ENCODE measurements around the gene REC8.
"Not testable (repeated sequence)": the region's sequence is repeated elsewhere in the genome, so short reads cannot be mapped to it uniquely, and the experiment has no call there.

The REC8 gene

GRCh38 chr14:24212924-24213865, 41.3 kb downstream of the REC8 start, which contains the start of gene CHMP4A:
Gene CHMP4A (minus strand): TSS chr14:24213488. CDS start chr14:24213439, 49 bp downstream.
- TF ChIP-seq CTCF (IDR thresholded peaks at IDR 0.05; ENCODE audit: low read depth, low read length): peak; percentile 34
- no peaks in the 10 kb centered on the region for H3K4me1 ChIP-seq
- no peaks in the 10 kb centered on the region for H3K9me3 ChIP-seq
- H3K36me3 ChIP-seq: peaks cover 7% of the 10 kb centered on the region; the same call in 1 of the 2 replicates
- H3K27me3 ChIP-seq: no peaks in the 10 kb centered on the region
- DNase-seq: peak; percentile 99
- peak within 1 kb of the TSS; percentile 83 for H3K4me3 ChIP-seq (ENCODE audit: low read depth, low read length)

GRCh38 chr14:24213866-24214662, 42.2 kb downstream of the REC8 start:
- no peak for TF ChIP-seq CTCF (IDR thresholded peaks at IDR 0.05; ENCODE audit: low read depth, low read length)
- H3K27me3 ChIP-seq: no peaks in the 10 kb centered on the region
- H3K4me3 ChIP-seq (ENCODE audit: low read depth, low read length): peak overlapping the region; percentile 83
- peaks cover 7% of the 10 kb centered on the region; the same call in 1 of the 2 replicates for H3K36me3 ChIP-seq
- H3K4me1 ChIP-seq: no peaks in the 10 kb centered on the region
- no peak for DNase-seq
- H3K9me3 ChIP-seq: no peaks in the 10 kb centered on the region

- no peaks in the 10 kb centered on the region for H3K4me1 ChIP-seq
- TF ChIP-seq CTCF (IDR thresholded peaks at IDR 0.05; ENCODE audit: low read depth, low read length): peak; percentile 76
Measured at GRCh38 chr14:24215495-24216344, 43.8 kb downstream of the REC8 start, which contains the start of gene MDP1. Gene MDP1 (minus strand): TSS chr14:24216066. CDS start chr14:24215955, 111 bp downstream.

GRCh38 chr14:24216345-24216699, 44.4 kb downstream of the REC8 start:
- Histone ChIP-seq H3K9me3 (no peaks in the 10 kb centered on the region), H3K36me3 (0 out of 2 replicates have a peak, but pooled peaks cover 4% of the 10 kb centered on the region), H3K27me3 (no peaks in the 10 kb centered on the region), H3K4me3 (ENCODE audit: low read depth, low read length) (peak overlapping the region; percentile 91; the same call in 1 of the 2 replicates), H3K4me1 (no peaks in the 10 kb centered on the region)
- DNase-seq: no peak
- no peak for TF ChIP-seq CTCF (IDR thresholded peaks at IDR 0.05; ENCODE audit: low read depth, low read length)

More at GRCh38 chr14:24215495-24216344, 43.8 kb downstream of the REC8 start, which contains the start of gene MDP1:
- Histone ChIP-seq H3K9me3 (no peaks in the 10 kb centered on the region), H3K36me3 (peaks cover 4% of the 10 kb centered on the region; the same call in 1 of the 2 replicates), H3K4me3 (ENCODE audit: low read depth, low read length) (peak within 1 kb of the TSS; percentile 91), H3K27me3 (no peaks in the 10 kb centered on the region)
- DNase-seq: peak; percentile 88

- H3K9me3 ChIP-seq; DNase-seq; H3K36me3 ChIP-seq; H3K27me3 ChIP-seq; H3K4me1 ChIP-seq; H3K4me3 ChIP-seq (ENCODE audit: low read depth, low read length): not testable (repeated sequence)
Measured at GRCh38 chr14:24216876-24217275, 45.0 kb downstream of the REC8 start.
